Activated effector memory CD4-positive, alpha-beta T cell treated with anti-CD3 and anti-CD28 coated beads, Interleukin-2, amount 50 U/mL, for 16 hours (primary cell): ENCODE measurements around the gene MGMT.

Source experiments
- DNase-seq: peaks from one replicate; pipeline ENCODE4 v3.0.0-alpha.2; 2020

MGMT gene

DNA sequence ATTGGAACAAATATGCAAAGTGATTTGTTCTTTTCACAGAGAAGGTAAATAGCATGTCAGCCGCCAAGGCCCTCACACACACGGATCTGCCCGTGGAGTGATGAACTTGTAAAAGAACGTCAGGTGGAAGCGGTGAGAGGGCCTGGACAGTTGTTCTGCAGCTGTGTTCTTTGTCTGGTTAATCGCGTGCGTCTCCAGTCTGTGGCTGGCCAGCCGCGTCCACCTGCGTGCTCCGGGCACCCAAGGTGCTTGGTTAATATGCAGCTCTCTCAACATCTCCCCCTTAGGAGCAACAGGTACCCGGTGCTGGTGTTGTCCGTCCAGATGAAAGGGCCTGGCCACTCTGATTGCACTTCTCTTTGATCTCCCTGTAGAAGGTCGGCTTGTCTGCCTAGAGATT is 162.9 kb downstream of the MGMT start:
- DNase-seq, result no peak

DNA sequence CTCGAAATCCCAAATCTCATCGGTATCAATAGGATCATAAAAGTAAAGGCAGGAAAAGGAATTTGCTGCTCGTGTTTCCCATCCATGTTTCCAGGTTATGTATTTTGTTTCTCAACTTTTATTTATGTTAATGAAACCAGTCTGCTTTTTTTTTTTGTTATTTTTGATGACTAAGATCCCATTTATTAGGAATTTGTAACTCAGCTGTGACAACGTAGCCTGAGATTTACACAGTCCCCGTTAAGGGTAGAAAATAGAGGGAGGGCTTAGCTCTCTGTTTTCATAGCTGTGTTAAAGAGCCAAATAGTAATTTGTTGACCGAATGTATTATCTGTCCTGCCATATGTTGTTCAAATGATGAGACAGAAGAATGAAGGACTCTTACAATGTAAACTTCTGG is 164.0 kb downstream of the MGMT start:
- no peak for DNase-seq

DNA sequence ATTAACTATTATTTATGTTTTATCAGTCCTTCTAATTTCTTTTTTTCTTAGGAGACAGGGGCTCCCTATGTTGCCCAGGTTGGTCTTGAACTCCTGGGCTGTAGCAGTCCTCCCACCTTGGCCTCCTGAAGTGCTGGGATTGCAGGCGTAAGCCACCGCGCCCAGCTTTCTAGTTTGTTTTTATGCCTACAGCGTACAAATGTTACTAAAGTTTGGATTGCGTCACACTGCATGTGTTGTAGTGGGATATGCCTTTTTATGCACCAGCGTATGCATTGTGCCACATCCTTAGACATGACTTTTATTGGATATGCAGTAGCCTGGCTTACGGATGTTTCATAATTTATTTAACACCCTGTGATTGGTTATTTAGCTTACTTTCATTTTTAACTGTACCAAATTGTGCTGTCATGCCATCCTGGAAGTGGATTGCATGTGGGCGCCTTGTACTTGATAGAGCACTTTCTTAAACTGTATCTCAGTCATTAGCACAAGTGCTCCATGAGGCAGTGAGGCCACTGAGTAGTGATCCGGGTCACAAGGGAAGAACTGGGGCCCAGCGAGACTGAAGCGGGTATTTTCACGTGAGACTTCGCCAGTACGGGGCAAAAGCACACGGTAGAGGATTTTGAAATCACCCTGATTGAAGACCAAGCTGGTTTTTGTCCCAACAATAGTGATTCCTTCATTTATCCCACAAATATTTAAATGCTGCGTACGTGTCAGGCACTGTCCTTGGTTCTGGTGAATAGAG is 165.0 kb downstream of the MGMT start:
- no peak for DNase-seq

DNA sequence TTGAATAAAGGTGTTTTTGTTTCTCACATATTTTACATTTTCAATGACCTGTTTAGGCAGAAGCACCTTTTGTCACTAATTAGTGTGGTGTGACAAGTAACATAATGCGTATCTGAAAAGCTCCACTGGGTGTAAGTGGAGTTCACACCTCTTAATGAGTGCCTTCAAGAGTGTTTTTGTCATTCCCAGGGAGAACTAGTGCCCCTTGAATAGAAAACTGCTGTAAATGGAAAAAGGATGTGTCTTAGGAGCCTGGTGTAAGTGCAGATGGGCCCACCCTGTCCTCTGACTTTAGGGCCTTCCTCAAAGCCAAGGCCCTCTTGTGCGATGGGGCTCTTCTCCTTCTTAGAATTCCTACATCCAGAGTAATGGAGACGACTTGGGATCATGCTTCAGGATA is 170.0 kb downstream of the MGMT start:
- DNase-seq, result no peak

DNA sequence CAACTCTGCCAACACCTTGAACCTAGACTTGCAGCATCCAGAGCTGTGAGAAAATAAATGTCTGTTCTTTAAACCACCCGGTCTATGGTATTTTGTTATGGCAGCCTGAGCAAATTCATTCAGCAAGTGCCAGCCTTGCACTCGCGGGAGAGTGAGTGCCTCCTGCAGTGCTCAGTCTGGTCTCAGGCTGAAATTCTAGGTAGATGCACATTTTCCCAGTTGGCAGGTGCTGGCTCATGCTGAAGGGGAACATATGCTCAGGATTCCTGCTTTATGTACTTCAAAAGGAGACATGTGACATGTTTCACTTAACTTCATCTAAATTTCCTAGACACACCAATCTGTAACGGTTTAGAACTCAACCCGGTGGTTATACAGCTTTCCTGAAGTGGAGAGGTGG is 170.8 kb downstream of the MGMT start:
- DNase-seq, result no peak

DNA sequence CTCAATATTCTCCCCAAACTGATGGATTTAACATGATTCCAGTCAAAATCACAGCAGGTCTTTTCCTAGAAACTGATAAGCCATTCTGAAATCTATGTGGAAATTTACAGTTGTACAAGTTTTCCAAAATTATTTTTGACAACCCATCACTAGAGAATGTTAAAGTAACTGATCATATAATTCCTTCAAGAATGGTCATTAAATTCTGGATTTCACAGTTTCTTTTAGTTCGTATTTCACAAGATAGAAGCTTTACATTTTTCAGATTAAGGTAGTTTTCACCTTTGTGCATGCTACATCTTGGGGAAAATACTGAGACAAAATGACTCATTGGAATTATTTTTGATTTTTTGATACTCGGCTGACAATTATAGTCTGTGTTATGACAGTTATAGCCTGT is 174.3 kb downstream of the MGMT start:
- no peak for DNase-seq

DNA sequence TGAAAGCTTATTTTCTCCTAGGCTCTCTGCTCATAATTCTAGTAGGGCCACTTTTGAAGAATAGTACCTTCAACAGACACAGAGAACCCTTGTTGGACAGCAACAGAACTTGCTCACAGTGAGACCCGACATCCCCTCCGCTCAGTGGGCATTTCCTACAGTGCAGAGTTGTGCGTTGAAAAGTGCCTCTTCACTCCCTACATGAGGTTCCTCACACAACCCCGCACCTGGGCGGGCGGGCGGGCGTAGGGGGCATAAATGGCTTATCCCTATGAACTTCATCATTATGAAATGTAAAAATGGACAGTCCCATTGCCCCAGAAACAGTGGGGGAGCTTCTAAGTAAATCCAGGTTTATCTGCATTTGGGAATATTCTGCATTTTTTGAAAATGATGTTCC is 174.9 kb downstream of the MGMT start:
- no peak for DNase-seq

DNA sequence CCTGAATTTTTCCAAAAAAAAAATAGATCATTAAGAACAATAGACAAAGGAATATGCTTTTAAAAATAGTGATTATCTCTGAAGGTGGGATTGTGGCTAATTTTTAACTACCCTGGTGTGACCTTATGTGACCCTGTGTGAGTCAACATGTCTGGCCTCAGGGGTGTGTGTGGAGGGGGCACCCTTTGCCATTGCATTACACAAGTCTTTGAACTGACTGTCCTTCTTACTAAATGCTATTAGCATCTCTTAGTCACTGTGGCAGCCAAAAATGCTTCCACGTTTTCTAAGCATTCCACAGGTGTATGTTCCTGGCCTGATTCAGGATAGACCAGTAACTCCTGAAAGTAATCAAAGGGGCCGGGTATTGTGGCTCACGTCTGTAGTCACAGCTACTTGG is 175.4 kb downstream of the MGMT start:
- no peak for DNase-seq

DNA sequence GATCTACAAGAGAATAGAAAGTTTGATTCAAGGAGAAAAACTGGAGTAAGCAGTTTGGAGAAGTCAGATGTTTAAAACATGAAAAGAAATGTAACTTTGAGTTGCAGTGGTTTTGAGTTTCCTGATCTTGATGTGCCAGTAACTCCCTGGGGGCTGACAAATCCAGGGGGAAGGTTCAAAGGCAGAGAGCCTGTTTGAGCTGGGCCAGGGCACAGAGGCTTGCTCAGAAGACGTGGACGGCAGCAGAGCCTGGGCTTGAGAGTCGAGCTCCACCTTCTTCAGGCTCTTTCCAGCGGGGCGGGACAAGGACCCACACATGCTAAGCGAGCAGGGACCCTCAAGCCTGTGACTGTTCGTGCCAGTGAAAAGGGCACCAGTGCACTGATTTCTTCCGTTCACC is 176.2 kb downstream of the MGMT start:
- no peak for DNase-seq

DNA sequence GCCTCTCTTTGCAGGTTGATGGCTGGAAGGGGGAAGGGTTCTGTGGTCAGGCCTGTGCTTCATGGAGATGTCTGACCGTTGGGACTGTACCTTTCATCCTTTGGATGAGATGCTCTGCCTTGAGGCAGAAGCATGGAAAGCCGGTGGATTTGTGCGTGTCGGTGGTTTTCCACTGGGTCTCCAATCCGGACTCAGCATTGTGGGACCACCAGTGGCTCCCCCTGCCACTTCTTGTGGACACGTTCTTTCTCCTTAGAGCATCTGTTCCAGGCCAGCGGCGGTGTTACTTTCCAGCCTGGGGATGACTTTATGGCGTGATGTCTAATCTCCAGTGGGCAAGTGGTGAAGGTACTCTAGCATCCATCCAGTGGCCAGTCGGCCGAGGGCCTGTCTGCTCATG is 178.4 kb downstream of the MGMT start:
- no peak for DNase-seq

DNA sequence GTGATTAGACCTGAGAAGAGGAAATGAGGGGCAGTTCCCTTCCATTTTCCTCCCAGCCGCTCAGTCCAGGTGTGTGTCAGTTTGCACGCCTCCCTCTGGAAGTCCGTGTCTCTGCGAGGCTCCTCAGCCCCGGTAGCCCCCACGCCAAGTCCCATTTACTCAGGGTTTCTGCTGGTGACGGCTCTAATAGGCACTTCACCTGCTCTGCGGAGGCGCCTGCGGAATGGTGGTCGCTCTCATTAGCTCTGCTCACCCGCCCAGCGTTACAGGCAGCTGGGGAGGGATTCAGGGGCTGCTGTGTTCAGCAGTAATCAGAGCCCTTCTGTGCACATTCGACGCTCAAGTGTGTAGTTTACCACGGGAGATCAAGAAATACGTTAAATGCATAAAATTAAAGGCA is 179.9 kb downstream of the MGMT start:
- no peak for DNase-seq

DNA sequence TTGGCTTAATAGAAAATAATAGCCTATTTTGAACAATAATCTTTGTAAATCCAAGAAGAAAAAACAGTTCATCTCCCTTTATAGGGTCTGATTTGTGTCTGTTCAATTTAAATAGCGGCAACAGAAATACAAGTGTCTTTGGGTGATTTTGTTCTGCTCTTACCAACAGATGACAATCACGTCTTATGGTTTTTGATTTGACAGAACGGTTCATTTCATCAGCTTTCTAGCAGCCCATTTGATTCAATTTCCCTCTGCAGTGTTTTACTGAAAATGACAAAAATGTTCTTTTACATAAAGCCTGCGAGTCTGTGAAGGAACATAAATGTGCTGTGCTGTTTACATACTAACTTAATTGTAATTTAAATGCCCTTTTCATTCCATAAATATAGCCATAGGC is 180.5 kb downstream of the MGMT start:
- no peak for DNase-seq

DNA sequence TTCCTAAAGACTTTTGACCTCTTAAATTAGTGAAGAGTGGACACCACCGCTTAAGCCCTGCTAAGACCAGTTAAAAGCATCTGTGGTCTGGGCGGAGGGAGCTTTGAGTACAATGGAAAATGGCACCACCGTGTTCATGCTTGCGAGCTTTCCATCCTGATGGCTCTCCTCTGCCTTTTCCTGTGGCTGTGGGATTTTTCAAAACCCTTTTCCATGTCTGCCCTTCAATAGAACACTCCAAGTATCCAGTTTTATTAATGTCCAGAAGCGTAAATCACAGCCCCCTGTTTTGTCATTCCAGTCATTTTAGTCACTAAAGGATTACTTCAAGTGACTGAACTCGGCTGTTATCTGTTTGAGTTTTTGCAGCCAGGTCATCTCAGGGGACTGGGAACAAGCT is 181.8 kb downstream of the MGMT start:
- no peak for DNase-seq

DNA sequence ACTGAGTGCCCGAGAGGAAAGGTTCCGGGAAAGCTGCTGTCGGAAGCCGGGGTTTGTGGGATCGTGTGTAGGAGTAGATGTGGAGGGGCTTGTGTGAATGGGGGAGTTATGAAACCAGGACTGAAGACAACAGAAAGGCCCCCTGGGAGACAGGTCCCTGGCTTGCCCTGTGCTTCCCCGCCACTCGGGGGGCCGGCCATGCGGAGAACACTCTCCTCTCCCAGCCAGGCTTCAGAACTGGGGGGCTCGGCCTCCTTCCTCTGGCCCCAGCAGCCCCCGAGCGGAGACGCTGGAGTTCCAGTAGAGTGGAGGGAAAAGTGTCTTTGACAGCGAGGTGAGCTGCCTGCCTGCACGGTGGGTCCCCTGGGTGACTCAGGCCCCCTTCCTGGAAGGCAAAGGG is 185.0 kb downstream of the MGMT start:
- DNase-seq, result no peak

DNA sequence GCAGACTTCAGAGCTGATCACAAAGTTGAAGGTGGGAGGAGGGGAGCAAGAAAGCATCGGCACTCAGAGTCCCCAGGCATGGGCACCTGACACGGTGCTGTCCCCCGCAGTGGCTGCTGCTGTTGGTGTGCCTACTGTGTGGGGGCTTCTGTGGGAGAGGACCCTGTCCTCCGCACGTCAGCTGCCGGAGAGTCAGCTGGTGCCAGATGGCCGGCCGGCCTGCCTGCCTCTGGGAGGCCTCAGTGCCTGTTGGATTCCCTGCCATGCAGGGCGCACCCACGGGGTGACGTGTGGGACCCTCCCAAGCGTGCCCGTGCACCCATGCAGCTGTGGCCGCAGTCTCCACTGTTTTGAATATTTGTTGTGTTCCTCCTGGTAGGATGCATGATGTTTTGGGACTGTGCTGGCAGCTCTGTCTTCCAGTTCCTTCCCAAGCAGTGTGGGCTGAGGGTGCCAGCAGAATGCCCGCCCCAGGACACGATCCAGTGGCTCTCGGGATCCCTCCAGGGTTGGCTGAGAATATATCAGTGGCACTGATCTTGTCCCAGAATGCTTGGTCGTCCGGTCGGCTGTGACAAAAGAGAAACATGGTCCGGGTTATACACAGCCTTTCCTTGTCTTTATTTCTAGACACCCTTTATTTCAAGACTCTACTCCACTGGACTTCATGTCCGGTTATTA is 185.6 kb downstream of the MGMT start:
- DNase-seq, result no peak

DNA sequence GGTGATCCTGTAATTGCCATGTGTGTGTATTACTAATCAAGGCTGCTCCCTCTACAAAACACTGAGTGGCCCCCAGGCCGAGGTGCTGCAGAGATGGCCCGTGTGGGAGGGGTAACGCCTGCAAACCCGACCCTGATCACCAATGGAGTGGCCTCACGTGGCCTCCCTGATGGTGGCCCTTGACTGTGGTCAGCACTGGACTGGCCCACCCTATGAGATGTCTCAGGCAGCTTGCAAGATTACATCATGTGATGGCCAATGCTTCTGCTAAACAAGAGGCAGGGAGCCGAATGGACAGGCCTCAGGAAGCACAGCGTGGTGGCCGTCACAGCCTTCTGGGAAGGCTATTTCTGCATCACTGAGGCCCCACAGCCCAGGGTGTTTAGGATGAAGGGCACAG is 186.4 kb downstream of the MGMT start:
- no peak for DNase-seq

DNA sequence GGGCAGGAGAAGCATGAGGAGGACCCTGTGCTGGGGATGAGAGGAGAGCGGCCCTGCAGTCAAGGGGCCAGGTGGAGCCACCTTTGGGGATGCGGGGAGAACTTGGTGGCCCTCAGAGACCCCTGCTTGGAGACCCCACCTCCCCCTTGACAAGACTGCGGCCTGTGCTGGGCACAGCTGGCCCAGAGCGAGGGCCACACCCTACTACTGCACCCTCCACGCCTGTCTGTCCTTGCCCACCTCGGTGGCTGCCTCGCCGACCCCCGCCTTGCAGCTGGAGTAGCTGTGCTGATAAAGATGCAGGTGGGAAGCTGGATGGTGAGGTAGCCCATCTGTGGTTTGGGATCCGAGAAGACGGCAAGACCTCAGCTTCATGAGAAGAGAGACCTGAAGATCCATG is 186.8 kb downstream of the MGMT start:
- DNase-seq, result no peak

DNA sequence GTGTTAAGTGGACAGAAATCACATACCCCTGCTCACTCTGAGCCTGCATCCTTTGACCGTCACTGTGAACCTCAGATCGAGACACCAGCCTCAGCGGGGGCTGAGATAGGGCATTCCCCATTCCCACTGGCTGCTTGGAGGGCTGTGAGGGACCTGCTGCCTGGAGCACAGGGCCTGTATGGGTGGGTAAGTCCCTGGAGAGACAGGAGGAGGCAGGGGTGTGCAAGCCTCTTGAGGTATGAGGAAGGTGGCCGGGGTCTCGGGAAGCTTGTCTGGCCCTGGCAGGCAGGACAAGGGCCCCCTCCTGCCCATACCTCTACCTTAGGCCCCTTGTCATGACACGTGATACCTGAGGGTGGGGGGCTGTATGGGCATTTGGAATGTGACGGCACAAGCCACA is 187.4 kb downstream of the MGMT start:
- DNase-seq, result no peak

DNA sequence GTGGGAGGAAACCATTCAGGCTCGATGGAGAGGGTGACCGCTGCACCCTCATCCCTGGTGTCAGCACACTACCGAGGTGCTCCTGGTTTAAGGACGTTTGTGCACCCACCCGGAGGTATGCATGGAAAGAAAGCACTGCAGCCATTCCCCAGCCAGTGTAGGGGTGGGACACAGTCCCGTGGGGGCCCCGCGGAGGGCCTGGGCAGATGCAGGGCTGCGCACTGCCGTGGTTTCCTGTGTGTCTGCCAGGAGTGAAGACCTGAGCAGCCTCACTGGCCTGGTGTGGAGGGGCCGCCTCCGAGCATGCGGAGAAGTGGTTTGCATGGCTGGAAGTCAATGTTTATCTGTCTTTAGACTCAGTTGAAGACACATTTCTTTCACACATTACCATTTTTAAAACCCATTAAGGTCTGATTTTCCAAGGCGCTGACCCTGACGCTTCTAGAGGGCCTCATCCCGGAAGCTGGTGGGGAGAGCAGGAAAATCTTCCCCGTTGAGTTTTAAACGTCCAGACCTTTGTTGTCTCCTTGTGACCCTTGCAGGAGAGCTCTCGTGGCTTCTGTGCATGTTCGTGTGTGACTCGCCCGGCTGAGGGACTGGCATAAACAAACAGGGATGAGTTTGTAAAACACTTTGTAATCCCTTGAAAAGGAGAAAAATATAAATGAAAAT is 188.1 kb downstream of the MGMT start:
- no peak for DNase-seq

DNA sequence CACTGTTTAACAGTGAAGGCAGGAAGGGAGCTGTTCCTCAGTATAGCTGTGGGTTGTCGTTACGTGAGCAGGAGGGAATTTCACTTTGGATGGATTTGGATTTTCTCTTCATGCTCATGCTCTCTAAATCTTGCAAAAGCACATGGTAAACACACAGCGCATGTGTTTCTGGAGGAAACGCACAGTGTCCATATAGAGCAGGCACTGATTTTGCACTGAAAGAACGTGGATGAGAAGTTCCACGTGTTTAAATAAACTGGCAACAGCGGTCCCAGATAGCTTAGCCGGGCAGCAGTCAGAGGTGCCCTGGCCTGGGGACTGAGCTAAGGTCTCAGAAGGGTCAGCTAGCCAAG is 188.6 kb downstream of the MGMT start:
- no peak for DNase-seq

DNA sequence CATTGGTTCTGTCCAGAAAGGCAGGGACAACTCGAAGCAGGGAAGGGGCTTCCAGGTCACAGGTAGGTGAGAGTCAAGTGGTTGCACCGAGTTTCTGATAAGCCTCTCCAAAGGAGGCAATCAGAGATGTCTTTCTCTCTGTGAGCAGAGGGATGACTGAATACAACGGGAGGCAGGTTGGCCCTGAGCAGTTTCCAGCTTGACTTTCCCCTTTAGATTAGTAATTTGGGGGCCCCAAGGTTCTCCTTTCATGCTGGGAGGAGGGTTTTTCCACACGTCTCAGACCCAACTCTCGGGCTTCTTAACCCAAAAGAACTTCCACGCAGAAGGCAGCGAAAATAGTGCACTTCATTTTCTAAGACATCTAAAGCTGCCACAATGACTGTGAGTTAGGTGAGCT is 189.6 kb downstream of the MGMT start:
- no peak for DNase-seq

DNA sequence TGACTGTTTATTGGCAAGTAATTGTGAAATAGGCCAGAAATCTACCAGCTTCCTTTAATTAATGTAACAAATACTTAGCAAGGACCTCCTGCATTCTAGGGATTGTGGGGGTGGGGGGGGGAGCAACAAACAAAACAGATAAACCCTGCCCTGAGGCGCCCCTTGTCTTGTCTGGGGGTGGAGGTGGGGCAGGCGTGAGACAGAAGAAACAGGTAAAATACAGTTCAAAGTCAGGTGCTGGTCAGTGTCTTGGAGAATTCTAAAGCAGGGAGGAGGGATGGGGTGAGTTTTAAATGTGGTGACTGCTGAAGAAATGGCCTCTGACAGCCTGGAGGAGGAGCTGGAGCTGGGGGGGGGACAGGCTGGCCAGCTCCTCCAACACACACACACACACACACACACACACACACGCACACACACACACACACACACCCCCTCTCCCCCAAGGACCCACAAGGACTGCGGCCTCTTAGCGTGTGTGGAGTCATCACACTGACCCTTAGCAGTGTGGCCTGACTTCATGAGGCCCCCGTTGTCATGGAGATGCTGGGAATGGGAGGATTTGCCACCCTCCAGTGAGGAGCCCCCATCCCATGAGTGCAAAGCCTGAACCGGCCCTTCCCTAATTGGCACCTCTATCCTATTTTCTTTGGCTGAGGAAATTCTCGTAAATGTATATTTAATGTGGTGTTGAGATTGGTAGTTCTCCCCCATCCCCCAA is 190.4 kb downstream of the MGMT start:
- DNase-seq, result no peak

DNA sequence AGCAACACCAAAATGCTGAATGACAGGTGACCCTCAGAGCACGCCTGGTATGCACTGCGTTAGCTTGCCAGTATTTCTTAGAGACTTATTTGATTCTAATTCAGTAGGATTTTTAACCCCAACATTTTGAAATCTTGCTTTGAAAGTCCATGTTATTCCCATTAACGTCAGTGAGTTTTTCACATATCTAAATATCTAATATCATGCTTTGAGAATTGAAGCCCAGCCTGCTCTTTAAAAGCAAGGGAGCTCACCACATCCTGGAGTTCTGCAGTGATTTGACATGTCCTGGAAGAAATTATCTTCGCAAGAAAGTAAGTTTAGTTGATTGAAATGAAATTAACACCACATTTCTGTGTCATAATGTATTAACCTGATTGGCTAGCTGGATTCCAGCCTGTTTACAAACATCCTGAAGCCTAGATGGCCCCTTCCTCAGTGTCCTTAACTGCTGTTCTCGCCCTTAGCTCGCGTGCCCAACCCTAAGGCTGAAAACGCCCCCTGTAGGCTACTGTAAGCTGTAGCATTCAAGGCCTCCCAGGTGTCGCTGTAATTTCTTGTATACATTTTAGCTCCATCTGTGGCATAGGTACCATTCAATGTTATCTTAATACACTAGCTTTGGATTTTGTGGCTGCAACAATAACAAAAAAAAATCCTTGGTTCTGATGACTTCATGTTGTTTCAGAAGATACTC is 191.5 kb downstream of the MGMT start:
- no peak for DNase-seq
